Measurements from ENCODE around the gene KDM1A. TPM values are rescaled to one million over a fixed set of nuclear protein-coding genes. Genes with fewer than 3 reads are reported as not detected.

The KDM1A gene
- total RNA-seq, 2 donors from 2014 or later: 49.2 to 50.7 TPM

DNA sequence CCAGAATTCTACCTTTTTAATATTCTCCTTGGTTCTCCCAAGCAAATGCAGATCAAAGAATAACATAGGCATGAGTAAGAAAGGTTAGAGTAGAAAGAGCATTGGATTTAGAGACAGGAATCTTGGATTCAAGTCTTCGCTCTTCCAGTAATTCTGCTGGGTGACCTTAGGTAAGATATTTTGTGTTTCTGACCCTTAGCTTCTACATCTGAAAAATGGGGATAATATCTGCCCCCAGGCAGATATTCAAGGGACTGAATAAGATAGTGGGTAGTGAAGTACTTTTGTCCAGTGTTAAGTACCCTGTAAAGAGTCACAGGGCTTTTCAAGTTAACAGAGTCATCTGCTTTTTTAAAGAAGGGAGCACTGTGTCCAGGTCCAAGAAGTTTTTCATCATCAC is 70.8 kb downstream of the KDM1A start:
- ATAC-seq (replicated peaks in 1 of 2): no peak
- H3K9me3 Mint-ChIP-seq: no peaks in the 10 kb centered on the region
- peaks cover 0 to 6% of the 10 kb centered on the region in 2 donors for H3K36me3 Mint-ChIP-seq (ENCODE audit: insufficient read depth in 2 of 2)
- no peak for DNase-seq
- H3K4me1 Mint-ChIP-seq (ENCODE audit: low read depth): no peaks in the 10 kb centered on the region
- H3K27me3 Mint-ChIP-seq (ENCODE audit: low read depth): no peaks in the 10 kb centered on the region
- no peak overlapping the region for H3K4me3 Mint-ChIP-seq
- H3K27ac Mint-ChIP-seq: no peak overlapping the region

DNA sequence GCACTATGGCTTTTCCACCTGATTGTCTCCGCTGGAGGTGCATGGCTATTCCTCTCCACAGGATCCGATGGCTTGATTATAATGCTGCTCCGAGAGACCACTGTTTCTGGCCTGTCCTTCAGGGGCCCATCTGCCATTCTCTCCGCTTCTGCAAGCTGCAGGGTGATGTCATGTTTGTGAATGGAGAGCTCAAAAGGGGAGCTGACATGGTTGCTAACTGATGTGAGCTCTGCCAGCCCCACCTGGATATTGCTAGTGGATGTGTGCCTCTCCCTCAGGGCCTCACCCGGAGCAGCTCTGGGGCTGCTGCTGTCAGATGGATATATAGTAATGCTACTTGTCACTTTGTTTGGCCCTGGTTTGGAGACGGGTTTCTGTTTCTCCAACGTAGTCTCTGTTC is 72.3 kb downstream of the KDM1A start:
- H3K4me1 Mint-ChIP-seq (ENCODE audit: low read depth): no peaks in the 10 kb centered on the region
- H3K27me3 Mint-ChIP-seq (ENCODE audit: low read depth): no peaks in the 10 kb centered on the region
- DNase-seq (no peak), ATAC-seq (replicated peaks in 1 of 2) (no peak)
- no peaks in the 10 kb centered on the region for H3K9me3 Mint-ChIP-seq
- no peak overlapping the region for H3K27ac Mint-ChIP-seq
- H3K36me3 Mint-ChIP-seq (ENCODE audit: insufficient read depth in 2 of 2): peaks cover 0 to 5% of the 10 kb centered on the region in 2 donors
- no peak overlapping the region for H3K4me3 Mint-ChIP-seq

DNA sequence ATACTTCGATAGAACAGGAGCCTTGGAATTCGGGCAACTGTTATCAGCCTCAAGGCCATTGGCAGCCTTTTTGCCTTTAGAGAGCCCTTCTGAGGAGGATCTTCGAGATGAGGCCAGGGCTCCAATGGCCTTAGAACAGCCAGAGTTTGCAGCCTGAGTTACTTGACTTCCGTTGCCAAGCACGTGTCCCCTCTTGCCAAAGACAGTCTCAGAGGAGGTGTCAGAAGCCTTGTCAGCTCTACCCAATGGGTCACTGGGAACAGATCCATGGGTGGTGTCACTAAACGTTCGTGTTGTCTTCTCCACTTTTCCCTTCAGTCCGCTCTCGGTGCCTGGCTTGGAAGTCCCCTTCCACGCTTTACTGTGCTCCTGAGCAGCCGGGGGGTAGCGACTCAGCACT is 73.2 kb downstream of the KDM1A start:
- Mint-ChIP-seq H3K27me3 (ENCODE audit: low read depth) (no peaks in the 10 kb centered on the region), H3K9me3 (no peaks in the 10 kb centered on the region), H3K4me3 (no peak overlapping the region), H3K36me3 (ENCODE audit: insufficient read depth in 2 of 2) (peaks cover 0 to 2% of the 10 kb centered on the region in 2 donors), H3K4me1 (ENCODE audit: low read depth) (no peaks in the 10 kb centered on the region), H3K27ac (no peak overlapping the region)
- no peak for DNase-seq
- no peak for ATAC-seq (replicated peaks in 1 of 2)

DNA sequence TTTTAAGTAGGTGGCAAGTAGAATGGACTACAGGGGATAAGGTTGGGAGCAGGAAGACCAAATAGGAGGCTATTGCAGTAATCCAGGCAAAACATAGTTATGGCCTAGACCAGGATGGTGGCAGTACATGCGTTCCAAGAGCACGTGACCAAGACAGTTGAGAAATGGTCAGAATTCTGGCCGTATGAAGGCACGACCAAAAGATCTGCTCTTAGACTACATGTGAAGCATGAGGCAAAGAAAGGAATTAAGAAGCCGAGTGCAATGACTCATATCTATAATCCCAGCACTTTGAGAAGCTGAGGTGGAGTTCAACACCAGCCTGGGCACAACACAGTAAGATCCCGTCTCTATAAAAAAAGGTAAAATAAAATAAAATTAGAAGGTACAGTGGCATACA is 78.0 kb downstream of the KDM1A start:
- Mint-ChIP-seq H3K4me1 (ENCODE audit: low read depth) (peaks cover 30% of the 10 kb centered on the region), H3K27ac (no peak overlapping the region), H3K9me3 (no peaks in the 10 kb centered on the region), H3K4me3 (no peak overlapping the region), H3K36me3 (ENCODE audit: insufficient read depth in 2 of 2) (peaks cover 0 to 2% of the 10 kb centered on the region in 2 donors), H3K27me3 (ENCODE audit: low read depth) (no peaks in the 10 kb centered on the region)
- DNase-seq (no peak), ATAC-seq (replicated peaks in 1 of 2) (no peak)

DNA sequence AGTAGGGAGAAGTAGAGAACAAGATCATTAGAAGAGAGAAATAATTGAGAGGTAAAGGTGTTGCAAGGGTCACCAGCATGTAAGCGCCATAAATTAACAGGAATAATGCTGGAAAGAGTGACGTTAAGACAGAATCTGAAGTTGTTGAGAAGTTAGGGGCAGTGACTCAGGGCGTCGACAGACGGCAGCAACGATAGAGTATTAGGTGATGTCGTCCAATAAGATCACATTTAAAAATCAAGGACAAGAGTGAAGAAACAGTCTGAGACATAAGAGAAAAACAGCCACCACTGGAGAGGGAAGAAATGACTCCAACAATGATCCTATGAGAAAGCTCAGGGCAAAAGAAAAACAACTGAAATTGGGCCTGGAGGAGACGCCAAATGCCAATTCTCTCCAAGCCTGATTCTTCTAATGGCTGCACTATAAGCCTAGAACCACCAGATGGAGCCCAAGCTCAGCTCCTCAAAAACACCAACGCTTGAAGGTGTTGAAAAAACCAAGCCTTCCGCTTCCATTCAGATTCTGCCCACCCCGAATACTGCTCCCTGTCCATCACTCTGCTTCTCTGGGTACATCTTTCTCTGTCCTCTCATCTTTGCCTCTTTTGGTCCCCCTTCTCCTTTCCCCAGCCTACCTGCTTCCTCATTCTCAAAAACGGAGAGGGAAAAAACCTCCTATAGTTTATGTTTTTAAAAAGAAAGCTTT is 79.3 kb downstream of the KDM1A start:
- peak; percentile 61 to 68 for DNase-seq

DNA sequence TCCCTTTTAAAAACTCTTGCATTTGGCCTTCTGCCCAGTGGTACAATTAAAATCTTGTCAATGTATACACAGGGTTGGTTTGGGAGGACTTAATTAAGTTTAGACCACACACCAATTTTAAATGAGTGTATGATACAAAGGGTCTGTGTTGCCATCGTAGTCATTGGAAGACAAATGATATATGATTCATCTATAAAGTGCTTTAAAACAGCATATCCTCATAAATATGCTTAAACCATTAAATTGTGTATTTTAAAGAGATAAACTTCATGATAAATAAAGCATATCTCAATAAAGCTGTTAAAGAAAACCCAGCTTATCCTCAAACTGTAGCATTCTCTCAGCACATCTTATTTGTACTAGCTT is 79.9 kb downstream of the KDM1A start:
- H3K27me3 Mint-ChIP-seq (ENCODE audit: low read depth): no peaks in the 10 kb centered on the region
- H3K4me3 Mint-ChIP-seq: peak overlapping the region in 1 of 2 donors; percentile 14
- peak overlapping the region; percentile 0 for H3K27ac Mint-ChIP-seq
- H3K36me3 Mint-ChIP-seq (ENCODE audit: insufficient read depth in 2 of 2): peaks cover 1% of the 10 kb centered on the region in 2 donors
- H3K9me3 Mint-ChIP-seq: no peaks in the 10 kb centered on the region
- ATAC-seq (replicated peaks in 1 of 2): no peak
- DNase-seq: no peak
- peaks cover 46% of the 10 kb centered on the region for H3K4me1 Mint-ChIP-seq (ENCODE audit: low read depth)

More for the DNA sequence above, 79.3 kb downstream of the KDM1A start:
- no peaks in the 10 kb centered on the region for H3K27me3 Mint-ChIP-seq (ENCODE audit: low read depth)
- peaks cover 43% of the 10 kb centered on the region for H3K4me1 Mint-ChIP-seq (ENCODE audit: low read depth)
- peak overlapping the region in 1 of 2 donors; percentile 14 for H3K4me3 Mint-ChIP-seq
- no peak for ATAC-seq (replicated peaks in 1 of 2)
- no peaks in the 10 kb centered on the region for H3K9me3 Mint-ChIP-seq
- H3K27ac Mint-ChIP-seq: peak overlapping the region; percentile 0
- H3K36me3 Mint-ChIP-seq (ENCODE audit: insufficient read depth in 2 of 2): peaks cover 1 to 3% of the 10 kb centered on the region in 2 donors

DNA sequence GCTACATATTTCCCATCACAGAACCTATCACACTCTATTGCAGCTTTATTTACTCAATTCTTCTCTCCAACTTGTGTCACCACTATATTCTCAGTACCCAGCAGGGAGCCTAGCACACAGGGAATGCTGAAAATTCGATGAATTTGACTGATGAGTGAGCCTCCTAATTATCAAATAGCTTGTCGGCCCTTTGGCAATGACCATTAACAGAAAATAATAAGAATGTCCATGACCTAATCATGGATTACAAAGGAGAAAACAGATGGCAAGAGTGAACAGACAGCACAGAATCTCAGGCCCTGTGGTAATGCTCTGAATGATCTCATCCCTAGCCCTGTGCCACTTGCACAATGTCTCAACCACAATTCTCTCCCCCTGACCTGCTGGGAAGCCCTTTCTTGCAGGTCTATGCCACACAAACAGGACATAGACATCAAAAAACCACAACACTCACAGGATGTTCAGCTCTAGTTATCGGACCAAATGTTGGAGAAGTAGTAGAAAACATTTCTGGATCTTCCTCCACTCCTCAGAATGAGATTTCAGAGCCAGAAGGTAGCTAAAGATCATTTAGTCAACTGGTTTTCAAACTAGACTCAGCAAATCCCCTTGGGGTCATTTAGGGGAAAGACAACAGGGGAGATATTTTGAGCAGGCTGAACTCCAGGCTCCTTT is 80.9 kb downstream of the KDM1A start:
- peak; percentile 85 to 89 for ATAC-seq (replicated peaks in 1 of 2)
- Mint-ChIP-seq H3K4me1 (ENCODE audit: low read depth) (peaks cover 55% of the 10 kb centered on the region), H3K9me3 (no peaks in the 10 kb centered on the region), H3K36me3 (ENCODE audit: insufficient read depth in 2 of 2) (peaks cover 3 to 5% of the 10 kb centered on the region in 2 donors), H3K4me3 (peak overlapping the region; percentile 63 to 69), H3K27ac (peak overlapping the region; percentile 80), H3K27me3 (ENCODE audit: low read depth) (no peaks in the 10 kb centered on the region)
- DNase-seq: peak; percentile 60 to 68

DNA sequence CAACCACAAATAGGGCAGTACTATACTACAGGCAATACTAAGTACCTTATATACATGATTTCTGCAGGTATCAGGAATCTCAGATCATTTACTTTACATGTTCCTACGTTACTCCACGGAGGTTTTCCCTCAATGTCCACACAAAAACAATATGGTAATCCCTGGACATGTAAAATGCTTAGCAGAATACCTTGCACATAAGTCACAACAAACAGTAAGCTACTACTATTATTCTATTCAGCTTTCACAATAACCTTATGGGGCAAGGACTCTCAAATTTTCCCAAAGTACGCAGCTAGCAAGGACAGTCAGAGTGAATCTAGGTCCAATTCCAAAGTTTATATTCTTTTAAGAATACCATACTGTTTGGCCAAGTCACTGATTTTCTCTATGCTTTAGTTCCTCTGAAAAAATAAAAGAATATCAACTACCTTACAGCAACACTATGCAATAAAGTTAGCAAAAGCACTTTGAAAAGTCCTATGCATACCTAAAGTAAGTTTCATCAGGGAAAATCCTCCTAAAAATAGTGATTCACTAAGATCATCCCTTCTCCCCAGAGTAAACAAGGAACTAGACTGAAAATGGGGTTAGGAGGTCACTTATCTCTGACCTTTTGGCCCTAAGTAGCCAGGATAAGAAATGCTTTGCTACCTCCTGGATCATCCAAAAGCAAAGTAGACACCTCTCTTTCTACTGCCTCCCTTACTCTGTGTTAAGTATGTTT is 82.0 kb downstream of the KDM1A start:
- Mint-ChIP-seq H3K4me1 (ENCODE audit: low read depth) (peaks cover 55% of the 10 kb centered on the region), H3K9me3 (no peaks in the 10 kb centered on the region), H3K27me3 (ENCODE audit: low read depth) (no peaks in the 10 kb centered on the region), H3K27ac (no peak overlapping the region), H3K4me3 (peak overlapping the region in 1 of 2 donors; percentile 18), H3K36me3 (ENCODE audit: insufficient read depth in 2 of 2) (peaks cover 3 to 5% of the 10 kb centered on the region in 2 donors)
- ATAC-seq (replicated peaks in 1 of 2) (no peak), DNase-seq (no peak)

DNA sequence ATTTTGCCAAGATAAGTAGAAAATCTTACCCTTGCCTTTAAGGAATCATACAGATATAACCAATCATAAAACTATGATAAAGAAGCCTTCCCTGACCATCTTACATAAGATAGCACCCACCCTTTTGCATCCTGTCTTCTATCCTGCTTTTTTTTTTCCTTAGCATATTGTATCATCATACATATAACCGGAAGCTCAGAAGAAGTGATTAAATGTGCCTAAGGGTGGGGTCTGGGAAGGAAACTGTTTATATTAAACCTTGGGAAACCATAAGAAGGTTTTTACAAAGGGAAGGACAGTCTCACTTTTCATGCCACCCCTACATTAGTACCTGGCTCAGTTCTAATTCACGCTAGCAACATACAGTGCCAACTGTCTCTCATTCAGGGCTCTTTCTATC is 82.6 kb downstream of the KDM1A start:
- Mint-ChIP-seq H3K9me3 (no peaks in the 10 kb centered on the region), H3K27me3 (ENCODE audit: low read depth) (no peaks in the 10 kb centered on the region), H3K36me3 (ENCODE audit: insufficient read depth in 2 of 2) (peaks cover 3 to 5% of the 10 kb centered on the region in 2 donors), H3K27ac (no peak overlapping the region), H3K4me1 (ENCODE audit: low read depth) (peaks cover 59% of the 10 kb centered on the region), H3K4me3 (peak overlapping the region in 1 of 2 donors; percentile 52)
- DNase-seq (no peak), ATAC-seq (replicated peaks in 1 of 2) (no peak)

DNA sequence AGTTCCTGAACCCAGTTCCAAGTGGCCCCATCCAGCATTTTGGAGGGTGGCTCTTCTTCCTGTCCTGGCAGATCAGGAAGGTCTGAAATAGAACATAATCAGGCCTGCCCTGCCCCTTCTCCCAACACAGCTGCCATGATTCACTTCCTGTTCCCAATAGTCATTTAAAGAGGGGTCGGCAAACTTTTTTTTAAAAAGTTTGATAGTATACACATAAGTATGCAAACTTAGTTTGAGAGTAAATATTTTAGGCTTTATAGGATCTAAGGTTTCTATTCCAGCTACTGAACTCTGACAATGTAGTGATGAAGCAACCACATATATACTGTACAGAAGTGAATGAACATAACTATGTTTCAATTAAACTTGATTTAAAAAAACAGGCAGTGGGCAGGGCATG is 83.0 kb downstream of the KDM1A start:
- Mint-ChIP-seq H3K36me3 (ENCODE audit: insufficient read depth in 2 of 2) (peaks cover 3 to 5% of the 10 kb centered on the region in 2 donors), H3K27me3 (ENCODE audit: low read depth) (no peaks in the 10 kb centered on the region), H3K27ac (peak overlapping the region; percentile 30), H3K4me3 (peak overlapping the region in 1 of 2 donors; percentile 52), H3K4me1 (ENCODE audit: low read depth) (peaks cover 61% of the 10 kb centered on the region), H3K9me3 (no peaks in the 10 kb centered on the region)
- peak in 1 of 2 donors; percentile 9 for ATAC-seq (replicated peaks in 1 of 2)
- no peak for DNase-seq

DNA sequence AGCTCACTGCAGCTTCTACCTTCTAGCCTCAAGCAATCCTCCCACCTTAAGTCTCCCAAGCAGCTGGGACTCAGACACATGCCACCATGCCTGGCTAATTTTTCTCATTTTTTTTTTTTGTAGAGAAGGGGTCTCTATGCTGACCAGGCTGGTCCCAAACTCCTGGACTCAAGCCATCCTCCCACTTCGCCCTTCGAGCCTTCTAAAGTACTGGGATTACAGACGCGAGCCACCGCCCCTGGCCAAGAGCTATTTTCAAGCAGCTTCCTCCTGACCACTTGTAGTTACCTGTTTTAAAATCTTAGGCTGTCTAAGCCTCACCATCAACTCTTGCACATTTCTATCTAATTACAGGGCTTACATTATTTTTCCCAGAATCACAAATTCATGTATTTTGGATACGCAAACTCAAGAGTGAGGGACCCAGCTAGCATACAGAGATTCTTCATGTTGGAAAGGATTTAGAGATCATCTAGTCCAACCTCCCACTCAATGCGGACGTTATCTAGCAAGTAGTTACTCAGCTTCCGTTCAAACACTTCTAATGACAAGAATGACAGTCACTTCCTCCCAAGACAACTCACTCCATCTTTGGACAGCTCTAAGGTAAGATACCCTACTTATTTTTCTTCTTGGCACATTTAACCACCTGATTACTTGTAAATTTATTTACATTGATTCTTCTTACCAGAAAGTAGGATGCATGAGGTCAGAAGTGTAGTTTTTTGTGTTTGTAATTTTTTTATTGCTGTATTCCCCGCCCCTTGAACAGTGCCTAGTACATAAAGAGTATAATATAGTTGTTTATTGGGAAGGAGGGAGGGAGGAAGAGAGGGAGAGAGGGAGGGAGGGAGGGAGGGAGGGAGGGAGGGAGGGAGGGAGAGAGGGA is 84.0 kb downstream of the KDM1A start:
- H3K4me1 Mint-ChIP-seq (ENCODE audit: low read depth): peaks cover 61% of the 10 kb centered on the region
- peak overlapping the region; percentile 78 to 90 for H3K4me3 Mint-ChIP-seq
- DNase-seq (peak; percentile 46 to 57), ATAC-seq (replicated peaks in 1 of 2) (peak; percentile 79 to 87)
- H3K27ac Mint-ChIP-seq: peak overlapping the region; percentile 95
- peaks cover 3 to 5% of the 10 kb centered on the region in 2 donors for H3K36me3 Mint-ChIP-seq (ENCODE audit: insufficient read depth in 2 of 2)
- H3K27me3 Mint-ChIP-seq (ENCODE audit: low read depth): no peaks in the 10 kb centered on the region
- H3K9me3 Mint-ChIP-seq: no peaks in the 10 kb centered on the region

DNA sequence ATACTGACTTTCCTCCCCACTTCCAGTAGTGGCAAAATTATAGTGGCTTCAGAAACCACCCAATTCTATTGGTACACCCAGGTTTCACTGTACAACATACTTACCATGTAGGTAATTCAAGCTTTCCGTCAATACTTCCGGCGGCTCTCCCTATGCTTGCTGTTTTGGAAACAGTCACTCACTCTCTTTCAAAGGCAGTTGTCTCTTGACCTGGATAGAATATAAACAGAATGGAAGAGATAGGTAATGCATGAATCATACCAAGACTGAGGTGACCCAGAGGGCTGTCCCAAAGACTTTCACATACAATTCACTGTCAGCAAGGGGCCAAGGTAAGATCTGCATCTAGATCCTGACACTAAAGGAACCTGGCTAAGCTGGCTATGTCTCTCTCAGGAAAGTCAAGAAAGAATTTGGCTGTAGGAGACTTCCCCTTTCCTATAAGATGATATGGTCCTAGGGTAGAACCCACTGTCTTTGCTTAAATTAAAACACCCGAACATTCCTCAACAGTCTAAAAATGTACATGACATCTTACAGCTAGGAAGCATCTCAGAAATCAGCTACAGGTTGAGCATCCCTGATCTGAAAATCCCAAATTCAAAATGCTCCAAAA is 89.8 kb downstream of the KDM1A start:
- Mint-ChIP-seq H3K4me3 (peak overlapping the region; percentile 4 to 24), H3K9me3 (no peaks in the 10 kb centered on the region), H3K27me3 (ENCODE audit: low read depth) (no peaks in the 10 kb centered on the region), H3K4me1 (ENCODE audit: low read depth) (peaks cover 71% of the 10 kb centered on the region), H3K36me3 (ENCODE audit: insufficient read depth in 2 of 2) (peaks cover 4 to 5% of the 10 kb centered on the region in 2 donors), H3K27ac (peak overlapping the region; percentile 61)
- peak; percentile 25 to 53 for DNase-seq
- peak; percentile 71 to 73 for ATAC-seq (replicated peaks in 1 of 2)

All from activated T-cell treated with anti-CD3 and anti-CD28 coated beads, Interleukin-2, amount 50 U/mL, for 72 hours (primary cell).